HEK293 (cell line): Measurements from ENCODE around the gene COL17A1.

Source experiments
- EGR2 ChIP-seq: fragments of 450-650 bp; formaldehyde crosslinking; IDR thresholded peaks from 2 replicates; pipeline ENCODE4 v1.5.1; 2016; ENCODE audit warnings: low read depth, missing biosample characterization, missing genetic modification characterization
- HOXC10 ChIP-seq: sonication (generic); formaldehyde crosslinking; IDR thresholded peaks from 2 replicates; pipeline ENCODE4 v1.8.1; 2023; ENCODE audit warnings: mild to moderate bottlenecking, missing genetic modification reagents
- KLF8 ChIP-seq: fragments of 450-650 bp; formaldehyde crosslinking; IDR thresholded peaks from 2 replicates; pipeline ENCODE4 v1.5.1; 2016; ENCODE audit warnings: missing biosample characterization, missing genetic modification characterization
- PRDM4 ChIP-seq: fragments of 450-650 bp; formaldehyde crosslinking; IDR thresholded peaks from 2 replicates; pipeline ENCODE4 v1.5.1; 2017; ENCODE audit warnings: missing biosample characterization, missing genetic modification characterization
- REST ChIP-seq: fragments of 450-650 bp; formaldehyde crosslinking; IDR thresholded peaks from 2 replicates; pipeline ENCODE4 v1.5.1; 2016; ENCODE audit warnings: missing biosample characterization, missing genetic modification characterization
- SP7 ChIP-seq: fragments of 450-650 bp; formaldehyde crosslinking; IDR thresholded peaks from 2 replicates; pipeline ENCODE4 v1.5.1; 2016; ENCODE audit warnings: missing biosample characterization, missing genetic modification characterization
- ZBTB11 ChIP-seq: fragments of 450-650 bp; formaldehyde crosslinking; conservative IDR thresholded peaks from 2 replicates; pipeline ENCODE4 v1.5.1; 2016; ENCODE audit warnings: low read depth, missing biosample characterization, missing genetic modification characterization
- ZFP69B ChIP-seq: fragments of 450-650 bp; formaldehyde crosslinking; IDR thresholded peaks from 2 replicates; pipeline ENCODE4 v1.5.1; 2016; ENCODE audit warnings: missing biosample characterization, missing genetic modification characterization
- ZNF121 ChIP-seq: fragments of 450-650 bp; formaldehyde crosslinking; IDR thresholded peaks from 2 replicates; pipeline ENCODE4 v1.5.1; 2016; ENCODE audit warnings: missing biosample characterization, missing genetic modification characterization
- ZNF146 ChIP-seq: fragments of 450-650 bp; formaldehyde crosslinking; IDR thresholded peaks from 2 replicates; pipeline ENCODE4 v1.5.1; 2016; ENCODE audit warnings: missing biosample characterization, missing genetic modification characterization
- ZNF16 ChIP-seq: fragments of 450-650 bp; formaldehyde crosslinking; IDR thresholded peaks from 2 replicates; pipeline ENCODE4 v1.5.1; 2016; ENCODE audit warnings: low read depth, missing biosample characterization, missing genetic modification characterization
- ZNF184 ChIP-seq: fragments of 450-650 bp; IDR thresholded peaks from 2 replicates; pipeline ENCODE4 v1.5.1; 2018; ENCODE audit warnings: missing biosample characterization, mild to moderate bottlenecking, missing genetic modification characterization
- ZNF202 ChIP-seq: fragments of 450-650 bp; formaldehyde crosslinking; IDR thresholded peaks from 2 replicates; pipeline ENCODE4 v1.5.1; 2016; ENCODE audit warnings: missing biosample characterization, missing genetic modification characterization, borderline replicate concordance
- ZNF214 ChIP-seq: fragments of 450-650 bp; formaldehyde crosslinking; IDR thresholded peaks from 2 replicates; pipeline ENCODE4 v1.5.1; 2017; ENCODE audit warnings: missing biosample characterization, mild to moderate bottlenecking, missing genetic modification characterization, borderline replicate concordance
- ZNF24 ChIP-seq: fragments of 450-650 bp; formaldehyde crosslinking; IDR thresholded peaks from 2 replicates; pipeline ENCODE4 v1.5.1; 2016; ENCODE audit warnings: missing biosample characterization, missing genetic modification characterization
- ZNF335 ChIP-seq: fragments of 450-650 bp; formaldehyde crosslinking; conservative IDR thresholded peaks from 2 replicates; pipeline ENCODE4 v1.5.1; 2016; ENCODE audit warnings: missing biosample characterization, missing genetic modification characterization
- ZNF350 ChIP-seq: fragments of 450-650 bp; formaldehyde crosslinking; IDR thresholded peaks from 2 replicates; pipeline ENCODE4 v1.5.0; 2017; ENCODE audit warnings: missing biosample characterization, mild to moderate bottlenecking, missing genetic modification characterization
- ZNF416 ChIP-seq: fragments of 450-650 bp; formaldehyde crosslinking; IDR thresholded peaks from 2 replicates; pipeline ENCODE4 v1.5.1; 2016; ENCODE audit warnings: missing biosample characterization, missing genetic modification characterization
- ZNF561 ChIP-seq: fragments of 450-650 bp; IDR thresholded peaks from 2 replicates; pipeline ENCODE4 v1.5.1; 2018; ENCODE audit warnings: missing biosample characterization, missing genetic modification characterization, borderline replicate concordance
- ZNF571 ChIP-seq: fragments of 450-650 bp; formaldehyde crosslinking; IDR thresholded peaks from 2 replicates; pipeline ENCODE4 v1.5.0; 2017; ENCODE audit warnings: missing biosample characterization, missing genetic modification characterization
- ZNF600 ChIP-seq: fragments of 450-650 bp; formaldehyde crosslinking; IDR thresholded peaks from 2 replicates; pipeline ENCODE4 v1.5.1; 2016; ENCODE audit warnings: missing biosample characterization, missing genetic modification characterization
- ZNF626 ChIP-seq: fragments of 450-650 bp; sonication (Bioruptor Pico); formaldehyde crosslinking; IDR thresholded peaks from 2 replicates; pipeline ENCODE4 v1.5.1; 2018; ENCODE audit warnings: missing biosample characterization, missing genetic modification characterization, inconsistent platforms
- ZNF639 ChIP-seq: fragments of 450-650 bp; formaldehyde crosslinking; IDR thresholded peaks from 2 replicates; pipeline ENCODE4 v1.5.1; 2016; ENCODE audit warnings: missing biosample characterization, missing genetic modification characterization
- ZNF654 ChIP-seq: fragments of 450-650 bp; formaldehyde crosslinking; IDR thresholded peaks from 2 replicates; pipeline ENCODE4 v1.5.1; 2016; ENCODE audit warnings: low read depth, missing biosample characterization, missing genetic modification characterization
- ZNF747 ChIP-seq: fragments of 450-650 bp; formaldehyde crosslinking; IDR thresholded peaks from 2 replicates; pipeline ENCODE4 v1.5.1; 2016; ENCODE audit warnings: missing biosample characterization, missing genetic modification characterization
- ZNF785 ChIP-seq: fragments of 450-650 bp; formaldehyde crosslinking; IDR thresholded peaks from 2 replicates; pipeline ENCODE4 v1.5.1; 2016; ENCODE audit warnings: missing biosample characterization, missing genetic modification characterization
- ZNF791 ChIP-seq: fragments of 450-650 bp; formaldehyde crosslinking; IDR thresholded peaks from 2 replicates; pipeline ENCODE4 v1.5.1; 2016; ENCODE audit warnings: missing biosample characterization, missing genetic modification characterization
- ZNF830 ChIP-seq: fragments of 450-650 bp; IDR thresholded peaks from 2 replicates; pipeline ENCODE4 v1.5.0; 2018; ENCODE audit warnings: missing biosample characterization, missing genetic modification characterization, low read depth, mild to moderate bottlenecking, moderate library complexity

COL17A1 gene

GRCh38 chr10:104080762-104081161 is 4.9 kb downstream of the COL17A1 start (continued):
- TF ChIP-seq ZNF747 (tag by site-specific recombination) (no peak), HOXC10 (CRISPR knock-in tag) (no peak), ZNF654 (tag by site-specific recombination) (no peak), ZNF416 (tag by site-specific recombination) (no peak), ZNF561 (tag by site-specific recombination) (no peak), ZNF626 (tag by site-specific recombination) (no peak), ZNF791 (tag by site-specific recombination) (no peak), ZNF571 (no peak), ZNF600 (no peak), ZNF121 (tag by site-specific recombination) (no peak), ZNF830 (tag by site-specific recombination) (no peak), KLF8 (tag by site-specific recombination) (0 out of 2 replicates have a peak, but pooled peaks have one; percentile 47), ZNF335 (tag by site-specific recombination) (no peak), ZNF24 (no peak), PRDM4 (tag by site-specific recombination) (peak; percentile 69), ZNF785 (no peak), ZNF202 (tag by site-specific recombination) (no peak), ZFP69B (tag by site-specific recombination) (no peak), REST (tag by site-specific recombination) (no peak), ZNF639 (no peak), ZNF350 (no peak), SP7 (tag by site-specific recombination) (peak; percentile 73), ZNF214 (tag by site-specific recombination) (no peak), ZNF146 (tag by site-specific recombination) (no peak), ZNF184 (tag by site-specific recombination) (no peak), EGR2 (tag by site-specific recombination) (no peak), ZBTB11 (no peak), ZNF16 (no peak)
